Endothelial cell of umbilical vein (primary cell): Measurements from ENCODE around the gene UPF1. TPM values are rescaled to one million over a fixed set of nuclear protein-coding genes. Genes with fewer than 3 reads are reported as not detected.

Source experiments
- polyA plus RNA-seq, 4 experiments: library from polyadenylated mRNA; depleted of rRNA in 3 of 4; stranded (reverse) in 3 of 4; unstranded in 1 of 4; fragments of >200 nt; gene quantifications; 2 replicates each; pipeline versions ENCODE4 v1.2.1 to v1.2.3, GENCODE V29; 2011 to 2012; ENCODE audit warnings: missing spikeins in 1 of 4
- total RNA-seq: library from RNA; stranded (reverse); gene quantifications from 2 replicates; pipeline ENCODE4 v1.2.3, GENCODE V29; 2021

UPF1 gene
- total and polyA plus RNA-seq, 2 donors (not counting 3 experiments of a cell fraction or from before 2014, with no cell fraction given): 65.9 to 68.2 TPM

Other genes starting within 250 kb of the UPF1 start
- 64.0 and 64.4 TPM in 2 replicates for gene REX1BD, start 243.2 kb upstream of the UPF1 start, total RNA-seq
- 90.9 and 115 TPM in 2 replicates for gene REX1BD, start 243.2 kb upstream of the UPF1 start, polyA plus RNA-seq
- not detected in 2 replicates for gene CRLF1, start 225.2 kb upstream of the UPF1 start, total RNA-seq
- gene CRLF1, start 225.2 kb upstream of the UPF1 start, polyA plus RNA-seq: 0.18 and 0.37 TPM in 2 replicates
- gene TMEM59L, start 219.1 kb upstream of the UPF1 start, total RNA-seq: 0.25 and 0.97 TPM in 2 replicates
- gene TMEM59L, start 219.1 kb upstream of the UPF1 start, polyA plus RNA-seq: 0.43 and 0.60 TPM in 2 replicates
- gene KLHL26, start 194.9 kb upstream of the UPF1 start, total RNA-seq: 6.2 and 6.7 TPM in 2 replicates
- gene KLHL26, start 194.9 kb upstream of the UPF1 start, polyA plus RNA-seq: 2.4 and 2.8 TPM in 2 replicates
- gene CRTC1, start 148.3 kb upstream of the UPF1 start, total RNA-seq: 10.3 and 11.4 TPM in 2 replicates
- gene CRTC1, start 148.3 kb upstream of the UPF1 start, polyA plus RNA-seq: 4.2 and 5.8 TPM in 2 replicates
- not detected in 2 replicates for gene COMP, start 40.7 kb upstream of the UPF1 start, total RNA-seq
- not detected in 2 replicates for gene COMP, start 40.7 kb upstream of the UPF1 start, polyA plus RNA-seq
- gene CERS1, start 64.2 kb downstream of the UPF1 start, total RNA-seq: 3.0 and 4.0 TPM in 2 replicates
- gene CERS1, start 64.2 kb downstream of the UPF1 start, polyA plus RNA-seq: 8.5 and 11.0 TPM in 2 replicates
- 239 and 252 TPM in 2 replicates for gene COPE, start 87.4 kb downstream of the UPF1 start, total RNA-seq
- 407 and 557 TPM in 2 replicates for gene COPE, start 87.4 kb downstream of the UPF1 start, polyA plus RNA-seq
- 47.7 and 51.9 TPM in 2 replicates for gene DDX49, start 87.8 kb downstream of the UPF1 start, total RNA-seq
- gene DDX49, start 87.8 kb downstream of the UPF1 start, polyA plus RNA-seq: 60.1 and 61.8 TPM in 2 replicates
- gene HOMER3, start 109.3 kb downstream of the UPF1 start, total RNA-seq: 131 and 139 TPM in 2 replicates
- 180 and 184 TPM in 2 replicates for gene HOMER3, start 109.3 kb downstream of the UPF1 start, polyA plus RNA-seq
- 74.4 and 79.7 TPM in 2 replicates for gene SUGP2, start 201.6 kb downstream of the UPF1 start, total RNA-seq
- 43.3 and 44.6 TPM in 2 replicates for gene SUGP2, start 201.6 kb downstream of the UPF1 start, polyA plus RNA-seq
- 35.4 and 44.7 TPM in 2 replicates for gene ARMC6, start 201.6 kb downstream of the UPF1 start, total RNA-seq
- 33.9 and 42.4 TPM in 2 replicates for gene ARMC6, start 201.6 kb downstream of the UPF1 start, polyA plus RNA-seq
- 6.2 and 8.2 TPM in 2 replicates for gene SLC25A42, start 232.0 kb downstream of the UPF1 start, total RNA-seq
- gene SLC25A42, start 232.0 kb downstream of the UPF1 start, polyA plus RNA-seq: 6.3 and 7.2 TPM in 2 replicates